ENCODE measurements around the gene CST6. TPM values are rescaled to one million over a fixed set of nuclear protein-coding genes. Genes with fewer than 3 reads are reported as not detected.

The CST6 gene
- total RNA-seq, 1 experiment from 2014 or later = 27.2 TPM

DNA sequence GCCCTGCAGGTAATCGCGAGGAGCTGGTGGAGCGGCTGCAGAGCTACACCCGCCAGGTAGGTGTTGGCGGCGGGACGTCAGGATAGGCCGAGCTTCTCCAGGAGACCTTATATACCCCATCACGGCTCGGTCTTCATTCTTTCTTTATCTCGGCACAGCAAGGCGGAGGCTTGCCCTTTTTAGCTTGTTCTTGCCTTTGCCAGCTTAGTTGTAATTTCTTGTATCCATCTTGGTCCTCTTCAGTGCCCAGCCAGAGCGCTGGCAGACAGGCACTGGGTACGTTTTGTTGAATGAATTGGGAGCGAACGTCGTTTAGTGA, 40.8 kb downstream of the CST6 start:
- no peaks in the 10 kb centered on the region for H3K9me3 Mint-ChIP-seq (ENCODE audit: low read depth, unreplicated experiment)
- no TSS peak for BruUV-seq (replicated peaks)

DNA sequence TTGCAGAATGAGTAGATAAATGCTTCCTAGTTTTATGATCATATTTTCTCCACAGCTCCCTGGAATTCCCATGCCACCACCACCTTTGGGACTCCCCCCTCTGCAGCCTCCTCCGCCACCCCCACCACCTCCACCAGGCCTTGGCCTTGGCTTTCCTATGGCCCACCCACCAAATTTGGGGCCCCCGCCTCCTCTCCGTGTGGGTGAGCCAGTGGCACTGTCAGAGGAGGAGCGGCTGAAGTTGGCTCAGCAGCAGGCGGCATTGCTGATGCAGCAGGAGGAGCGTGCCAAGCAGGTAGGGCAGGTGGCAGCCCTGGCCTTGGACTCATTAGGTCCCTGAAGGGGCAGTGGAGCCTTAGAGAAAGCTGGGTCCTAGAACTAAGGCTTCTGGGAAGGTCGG, 43.2 kb downstream of the CST6 start:
- BruUV-seq (replicated peaks) = no TSS peak
- Mint-ChIP-seq H3K9me3 (ENCODE audit: low read depth, unreplicated experiment) (no peaks in the 10 kb centered on the region), H3K27me3 (ENCODE audit: unreplicated experiment) (no peaks in the 10 kb centered on the region), H3K4me3 (ENCODE audit: low read depth, unreplicated experiment) (no peak overlapping the region), H3K4me1 (ENCODE audit: low read depth, unreplicated experiment) (peaks cover 13% of the 10 kb centered on the region), H3K27ac (ENCODE audit: unreplicated experiment) (no peak overlapping the region), H3K36me3 (ENCODE audit: insufficient read depth, unreplicated experiment) (peaks cover 79% of the 10 kb centered on the region)
- no peak for DNase-seq
- TF ChIP-seq CTCF (IDR thresholded peaks at IDR 0.05; ENCODE audit: unreplicated experiment) = no peak
- intact Hi-C loops (cut with micrococcal nuclease; ENCODE audit: unreplicated experiment) = no loop called here
- CTCF ChIA-PET = no interaction called here

More for the DNA sequence above, 40.8 kb downstream of the CST6 start:
- Mint-ChIP-seq H3K4me1 (ENCODE audit: low read depth, unreplicated experiment) (peaks cover 13% of the 10 kb centered on the region), H3K4me3 (ENCODE audit: low read depth, unreplicated experiment) (peak overlapping the region; percentile 95), H3K27ac (ENCODE audit: unreplicated experiment) (peak overlapping the region; percentile 90), H3K27me3 (ENCODE audit: unreplicated experiment) (no peaks in the 10 kb centered on the region), H3K36me3 (ENCODE audit: insufficient read depth, unreplicated experiment) (peaks cover 65% of the 10 kb centered on the region)
- no peak for DNase-seq
- no peak for TF ChIP-seq CTCF (IDR thresholded peaks at IDR 0.05; ENCODE audit: unreplicated experiment)
- intact Hi-C loops (cut with micrococcal nuclease; ENCODE audit: unreplicated experiment) = no loop called here
- CTCF ChIA-PET = interaction anchor here (0.6 to 1.6 kb wide), 4 partner anchors 15 to 236 kb away, joined by 3 to 4 read pairs (median 4); partner anchors contain the start of genes CST6 and YIF1A

DNA sequence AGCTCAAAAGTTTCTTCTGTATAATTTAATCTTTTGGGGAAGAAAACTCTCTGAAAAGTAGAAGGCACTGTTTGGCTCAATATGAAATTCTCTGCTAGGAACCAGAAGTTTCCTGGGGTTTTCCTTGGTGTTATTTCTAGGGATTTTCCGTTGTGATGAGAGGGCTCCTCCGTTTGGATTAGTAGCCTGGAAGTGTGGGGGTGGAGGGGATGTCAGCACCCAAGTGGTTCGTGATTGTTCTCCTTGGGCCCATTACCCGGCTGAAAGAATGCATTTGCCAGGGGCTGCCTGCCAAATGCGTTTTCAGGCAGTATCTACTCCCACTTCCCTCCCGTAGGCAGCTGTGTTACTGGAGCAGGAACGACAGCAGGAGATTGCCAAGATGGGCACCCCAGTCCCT, 44.7 kb downstream of the CST6 start:
- no peaks in the 10 kb centered on the region for H3K27me3 Mint-ChIP-seq (ENCODE audit: unreplicated experiment)
- BruUV-seq (replicated peaks) = no TSS peak
- H3K27ac Mint-ChIP-seq (ENCODE audit: unreplicated experiment) = no peak overlapping the region
- H3K4me3 Mint-ChIP-seq (ENCODE audit: low read depth, unreplicated experiment) = no peak overlapping the region
- H3K36me3 Mint-ChIP-seq (ENCODE audit: insufficient read depth, unreplicated experiment) = peaks cover 86% of the 10 kb centered on the region
- H3K9me3 Mint-ChIP-seq (ENCODE audit: low read depth, unreplicated experiment) = no peaks in the 10 kb centered on the region
- CTCF ChIA-PET = no interaction called here
- DNase-seq = no peak
- no peak for TF ChIP-seq CTCF (IDR thresholded peaks at IDR 0.05; ENCODE audit: unreplicated experiment)
- peaks cover 3% of the 10 kb centered on the region for H3K4me1 Mint-ChIP-seq (ENCODE audit: low read depth, unreplicated experiment)
- intact Hi-C loops (cut with micrococcal nuclease; ENCODE audit: unreplicated experiment) = no loop called here

DNA sequence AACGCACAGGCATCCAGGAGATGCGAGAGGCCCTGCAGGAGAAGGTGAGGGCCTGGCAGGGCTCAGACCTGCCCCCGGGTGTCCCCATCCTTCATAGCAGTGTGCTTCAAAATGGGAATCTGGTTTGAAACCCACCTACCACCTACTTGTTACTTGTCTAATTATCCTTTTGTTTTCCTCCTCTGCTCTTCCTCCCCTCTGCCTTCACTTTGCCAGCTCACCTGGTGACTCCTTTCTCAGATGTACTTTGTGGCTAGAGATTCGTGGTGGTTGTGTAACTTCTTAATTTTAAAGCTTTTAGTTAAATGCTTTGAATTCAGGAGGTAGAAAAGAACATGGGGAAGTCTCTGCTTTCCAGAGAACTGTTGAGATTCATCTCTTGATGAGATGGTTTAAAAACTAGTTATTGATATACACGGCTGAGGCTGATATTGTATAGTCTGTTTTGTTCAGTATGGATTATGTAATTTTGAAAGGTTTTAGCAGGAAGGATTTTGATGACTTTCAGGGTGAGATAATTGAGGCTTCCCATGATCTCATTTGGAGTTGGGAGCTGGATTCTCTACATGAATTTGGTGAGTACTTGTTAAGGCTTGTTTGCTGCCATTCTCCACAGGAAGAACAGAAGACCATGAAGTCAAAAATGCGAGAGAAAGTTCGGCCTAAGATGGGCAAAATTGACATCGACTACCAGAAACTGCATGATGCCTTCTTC, 48.3 kb downstream of the CST6 start:
- intact Hi-C loops (cut with micrococcal nuclease; ENCODE audit: unreplicated experiment) = no loop called here
- DNase-seq = no peak
- Mint-ChIP-seq H3K27ac (ENCODE audit: unreplicated experiment) (no peak overlapping the region), H3K4me3 (ENCODE audit: low read depth, unreplicated experiment) (no peak overlapping the region), H3K9me3 (ENCODE audit: low read depth, unreplicated experiment) (no peaks in the 10 kb centered on the region), H3K36me3 (ENCODE audit: insufficient read depth, unreplicated experiment) (peaks cover 86% of the 10 kb centered on the region), H3K4me1 (ENCODE audit: low read depth, unreplicated experiment) (peaks cover 8% of the 10 kb centered on the region), H3K27me3 (ENCODE audit: unreplicated experiment) (no peaks in the 10 kb centered on the region)
- no peak for TF ChIP-seq CTCF (IDR thresholded peaks at IDR 0.05; ENCODE audit: unreplicated experiment)
- BruUV-seq (replicated peaks) = no TSS peak
- CTCF ChIA-PET = no interaction called here

Measured in Calu3 (cell line).